GM12878 (cell line): ENCODE measurements around the gene UBASH3A. TPM values are rescaled to one million over a fixed set of nuclear protein-coding genes. Genes with fewer than 3 reads are reported as not detected.

Experiments used
- ATAC-seq: fragments of 200-7000 bp; cut with Tn5 transposase; 3 replicates; pipeline ENCODE4 v1.9.1; 2020; ENCODE audit warnings: mild to moderate bottlenecking, moderate library complexity
- BruUV-seq: library from RNA; stranded (reverse); fragments of 400-500 nt; replicated peaks from 2 replicates; lab custom pipeline; 2021; lab: Mats Ljungman, UMichigan
- CTCF ChIA-PET: fragments of 300-600 bp; sonication (Branson Sonifier 250); formaldehyde crosslinking; extraction: SDS; loops from one replicate; lab custom pipeline; 2021; ENCODE audit warnings: inconsistent platforms; lab: Yijun Ruan, JAX
- POLR2A ChIA-PET: fragments of 350-600 bp; formaldehyde crosslinking; extraction: SDS; loops from one replicate; lab custom pipeline; 2021; ENCODE audit warnings: inconsistent platforms; lab: Charles Lee
- RAD21 ChIA-PET: fragments of 300-600 bp; sonication (Branson Sonifier 250); formaldehyde crosslinking; loops from one replicate; lab custom pipeline; 2023; ENCODE audit warnings: antibody characterized with exemption; ENCODE audit not compliant: unreplicated experiment; lab: Charles Lee
- SMC1A ChIA-PET: fragments of 300-600 bp; sonication (Branson Sonifier 250); formaldehyde crosslinking; loops from one replicate; lab custom pipeline; 2023; ENCODE audit not compliant: unreplicated experiment, uncharacterized antibody; lab: Charles Lee
- DNase-seq: peaks from one replicate; pipeline ENCODE4 v3.0.0-alpha.2; 2011; ENCODE audit warnings: low read depth, low spot score
- FAIRE-seq: peaks from 3 replicates; lab custom pipeline; 2011; peaks lifted over from hg19 to GRCh38; lab: Jason Lieb, UNC
- H2AFZ ChIP-seq: 2 replicates; pipeline ENCODE4 v1.6.0; 2011; ENCODE audit warnings: low read depth, low read length, control low read depth; ENCODE audit not compliant: control insufficient read depth
- H3K27ac ChIP-seq: 2 replicates; pipeline ENCODE4 v1.5.1; 2011; ENCODE audit warnings: control low read depth; ENCODE audit not compliant: control insufficient read depth, insufficient read depth
- H3K27me3 ChIP-seq, 2 experiments: replicated peaks in 1 of 2; 2 replicates each; pipeline versions ENCODE4 v1.6.0 to v1.6.1; 2011; ENCODE audit warnings: low read length in 1 of 2; ENCODE audit not compliant: control insufficient read depth in 2 of 2, insufficient read depth in 2 of 2
- H3K36me3 ChIP-seq, 2 experiments: 2 replicates each; pipeline ENCODE4 v1.5.1; 2011; ENCODE audit warnings: low read length in 1 of 2; ENCODE audit not compliant: control insufficient read depth in 2 of 2, insufficient read depth in 2 of 2
- H3K4me1 ChIP-seq: 2 replicates; pipeline ENCODE4 v1.6.1; 2011; ENCODE audit warnings: mild to moderate bottlenecking, low read length, moderate library complexity, mixed read lengths; ENCODE audit not compliant: control insufficient read depth, insufficient read depth
- H3K4me2 ChIP-seq: 2 replicates; pipeline ENCODE4 v1.6.0; 2011; ENCODE audit warnings: control low read depth; ENCODE audit not compliant: control insufficient read depth, insufficient read depth
- H3K4me3 ChIP-seq: fragments of 200-600 bp; sonication (generic); 2 replicates; pipeline ENCODE4 v1.5.1; 2016
- H3K79me2 ChIP-seq: 2 replicates; pipeline ENCODE4 v1.6.0; 2011; ENCODE audit warnings: low read length; ENCODE audit not compliant: control insufficient read depth, insufficient read depth
- H3K9ac ChIP-seq: 2 replicates; pipeline ENCODE4 v1.8.0; 2011; ENCODE audit warnings: low read length, control low read depth, mixed read lengths; ENCODE audit not compliant: control insufficient read depth, insufficient read depth
- H3K9me3 ChIP-seq: replicated peaks from 3 replicates; pipeline ENCODE4 v1.5.1; 2011; ENCODE audit warnings: mild to moderate bottlenecking, low read length; ENCODE audit not compliant: control insufficient read depth, insufficient read depth
- H4K20me1 ChIP-seq: 2 replicates; pipeline ENCODE4 v1.6.0; 2011; ENCODE audit not compliant: control insufficient read depth, insufficient read depth
- CEBPZ ChIP-seq: fragments of 150-350 bp; IDR thresholded peaks from 2 replicates; pipeline ENCODE4 v1.6.1; 2016; ENCODE audit warnings: low read depth, low read length
- DPF2 ChIP-seq: fragments of 450-650 bp; IDR thresholded peaks from 2 replicates; pipeline ENCODE4 v1.6.1; 2017; ENCODE audit warnings: mild to moderate bottlenecking
- KLF5 ChIP-seq: fragments of 450-650 bp; IDR thresholded peaks from 2 replicates; pipeline ENCODE4 v1.6.1; 2014; ENCODE audit warnings: mild to moderate bottlenecking; ENCODE audit not compliant: partially characterized antibody
- NRF1 ChIP-seq: conservative IDR thresholded peaks from 2 replicates; pipeline ENCODE4 v1.6.1; 2011; ENCODE audit warnings: mild to moderate bottlenecking, low read depth, low read length, improper control_type of control experiment
- PRDM15 ChIP-seq: fragments of 450-650 bp; formaldehyde crosslinking; IDR thresholded peaks from 2 replicates; pipeline ENCODE4 v1.4.0; 2020; ENCODE audit warnings: mild to moderate bottlenecking, moderate library complexity
- SUPT20H ChIP-seq: IDR thresholded peaks from 2 replicates; pipeline ENCODE4 v1.6.1; 2011; ENCODE audit warnings: low read depth, mild to moderate bottlenecking, low read length, moderate library complexity, borderline replicate concordance; ENCODE audit not compliant: control insufficient read depth
- TBL1XR1 ChIP-seq: IDR thresholded peaks from 2 replicates; pipeline ENCODE4 v1.6.1; 2012; ENCODE audit warnings: low read depth, low read length, improper control_type of control experiment
- ZNF217 ChIP-seq: fragments of 450-650 bp; IDR thresholded peaks from 2 replicates; pipeline ENCODE4 v1.6.1; 2017; ENCODE audit warnings: antibody characterized with exemption, mild to moderate bottlenecking
- WGBS: methylation state at CpG from one replicate; pipeline ENCODE4 v1.1.6; 2016; ENCODE audit warnings: low lambda C conversion rate; ENCODE audit not compliant: insufficient replicate concordance, insufficient coverage; ENCODE audit errors: missing lambda C conversion rate; 5-methylcytosine and 5-hydroxymethylcytosine counted together
- in situ Hi-C: fragments of 300-500 bp; cut with MboI; formaldehyde crosslinking; loops from 9 replicates; pipeline ENCODE4 v1.14.3; 2018; ENCODE audit warnings: mixed read lengths
- intact Hi-C: fragments of 100-400 bp; cut with micrococcal nuclease; formaldehyde crosslinking; loops from one replicate; pipeline ENCODE4 v1.14.2; 2022; ENCODE audit not compliant: unreplicated experiment
- polyA plus RNA-seq, 11 experiments: library from polyadenylated mRNA; depleted of rRNA in 4 of 11; unstranded in 6 of 11; stranded (reverse) in 5 of 11; fragments of >200 nt; fragmentation: Nextera tagmentation in 4 of 11; fragmentation: Illumina TruSeq in 1 of 11; extraction: Ambion mirVana in 4 of 11; extraction: Trizol in 1 of 11; gene quantifications; 1 replicate in 1 of 11; 2 replicates in 10 of 11; pipeline versions ENCODE4 v1.2.1 to v1.2.3, GENCODE V29; 2011 to 2016; ENCODE audit warnings: inconsistent platforms in 2 of 11, missing spikeins in 2 of 11, low read depth in 1 of 11
- total RNA-seq, 4 experiments: library from RNA; depleted of rRNA in 3 of 4; stranded (reverse); fragments of >200 nt in 3 of 4; fragmentation: Illumina TruSeq in 1 of 4; extraction: Trizol in 1 of 4; gene quantifications; 2 replicates each; pipeline versions ENCODE4 v1.2.1 to v1.2.3, GENCODE V29; 2013 to 2021

The UBASH3A gene
- total and polyA plus RNA-seq, 10 of the 15 experiments (the other 5 are each of a cell fraction or from before 2014, with no cell fraction given), result 0.04 to 0.39 (median 0.23) TPM; not detected in 1

DNA sequence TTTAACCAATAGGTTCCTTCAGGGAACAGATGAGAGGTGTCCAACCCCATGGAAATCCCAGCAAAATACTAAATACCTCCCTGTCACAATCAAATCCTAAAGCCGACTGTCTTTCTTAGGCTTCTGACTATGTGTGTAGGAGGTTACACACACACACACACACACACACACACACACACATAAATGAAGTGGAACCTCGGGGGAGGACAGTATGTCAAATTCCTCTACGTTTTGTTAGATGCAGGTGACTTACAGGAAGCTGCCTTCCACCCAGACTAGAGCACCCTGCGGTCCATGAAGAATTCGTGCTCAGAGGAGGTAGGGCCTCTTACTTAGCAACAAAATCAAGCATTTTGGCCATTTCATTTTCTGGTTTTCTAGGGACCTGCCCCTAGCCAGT lies 75.9 kb downstream of the UBASH3A start:
- no peak for TF ChIP-seq KLF5
- TF ChIP-seq NRF1, result no peak
- no peak for TF ChIP-seq PRDM15 (CRISPR knock-in tag)
- no peak for TF ChIP-seq TBL1XR1
- TF ChIP-seq SUPT20H, result no peak
- TF ChIP-seq ZNF217, result no peak
- no peak for TF ChIP-seq DPF2
- no peak for TF ChIP-seq CEBPZ
- 66% methylated on average over 5 of the region's 5 CpGs for WGBS
- no TSS peak for BruUV-seq
- in situ Hi-C loops (no loop called here), intact Hi-C loops (loop anchor here (2.0 kb wide), 1 partner anchor 17 kb away; the partner anchor contains the start of gene RSPH1)
- no peak overlapping the region for H2AFZ ChIP-seq
- RAD21 ChIA-PET, result interaction anchor here (6.1 to 7.1 kb wide), 2 partner anchors 12 to 46 kb away, joined by 57 to 58 read pairs; no protein-coding TSS in a partner anchor
- no peak overlapping the region for H3K4me3 ChIP-seq
- DNase-seq (no peak), ATAC-seq (no peak), FAIRE-seq (no peak)
- H3K9ac ChIP-seq, result no peak overlapping the region
- no peaks in the 10 kb centered on the region for H4K20me1 ChIP-seq
- peaks cover 38% of the 10 kb centered on the region for H3K4me1 ChIP-seq
- SMC1A ChIA-PET, result interaction anchor here (1.3 to 5.2 kb wide), 9 partner anchors 8 to 57 kb away, joined by 3 to 57 read pairs (median 13); partner anchors contain the start of gene RSPH1
- CTCF ChIA-PET, result interaction anchor here (3.5 to 6.4 kb wide), 2 partner anchors 12 to 56 kb away, joined by 28 to 71 read pairs; no protein-coding TSS in a partner anchor
- H3K27ac ChIP-seq, result no peak overlapping the region
- no peaks in the 10 kb centered on the region for H3K36me3 ChIP-seq
- POLR2A ChIA-PET, result interaction anchor here (3.1 kb wide), 1 partner anchor 56 kb away, joined by 20 read pairs; no protein-coding TSS in a partner anchor
- no peak overlapping the region for H3K4me2 ChIP-seq
- H3K9me3 ChIP-seq, result no peaks in the 10 kb centered on the region; the same call in 2 of the 3 replicates
- H3K79me2 ChIP-seq, result no peaks in the 10 kb centered on the region
- no peaks in the 10 kb centered on the region; a peak in 1 of 4 replicates for H3K27me3 ChIP-seq
